Measurements from ENCODE around the gene SLC35F3. TPM values are rescaled to one million over a fixed set of nuclear protein-coding genes. Genes with fewer than 3 reads are reported as not detected.

Gene SLC35F3
- total RNA-seq, 1 donor from 2014 or later: 2.7 TPM

- no peak for DNase-seq (ENCODE audit: low read depth)
Observed at GRCh38 chr1:234368320-234369032, 464.0 kb downstream of the SLC35F3 start.

GRCh38 chr1:234369033-234369430 lies 464.6 kb downstream of the SLC35F3 start:
- no peak for DNase-seq (ENCODE audit: low read depth)

- no peak for DNase-seq (ENCODE audit: low read depth)
Observed at GRCh38 chr1:234369784-234370183, 465.3 kb downstream of the SLC35F3 start.

GRCh38 chr1:234371414-234371813 lies 466.9 kb downstream of the SLC35F3 start:
- no peak for DNase-seq (ENCODE audit: low read depth)

- DNase-seq (ENCODE audit: low read depth): no peak
Observed at GRCh38 chr1:234372011-234372757, 467.7 kb downstream of the SLC35F3 start.

- peak; percentile 93 for DNase-seq (ENCODE audit: low read depth)
Observed at GRCh38 chr1:234373064-234373958, 468.8 kb downstream of the SLC35F3 start, which contains the start of gene COA6. Gene COA6 (plus strand): TSS chr1:234373456. CDS start chr1:234373467, 11 bp downstream.

- no peak for DNase-seq (ENCODE audit: low read depth)
Observed at GRCh38 chr1:234373959-234374254, 469.4 kb downstream of the SLC35F3 start.
